Sigmoid colon (tissue), 4 donors: Measurements from ENCODE around the gene ZNF320.

Experiments used
- CTCF ChIP-seq, 4 experiments: fragments of 450-650 bp in 3 of 4; fragments of 200-600 bp in 1 of 4; IDR thresholded peaks; one replicate each; pipeline ENCODE4 v1.5.1; 2016 to 2019; ENCODE audit warnings: antibody characterized with exemption in 4 of 4, mild to moderate bottlenecking in 3 of 4, moderate library complexity in 2 of 4
- EP300 ChIP-seq, 4 donors: sonication (generic); formaldehyde crosslinking; IDR thresholded peaks; one replicate each; pipeline ENCODE4 v1.6.1; 2017; ENCODE audit warnings: antibody characterized with exemption in 4 of 4
- POLR2A ChIP-seq, 2 donors: fragments of 450-650 bp; IDR thresholded peaks; one replicate each; pipeline ENCODE4 v1.6.1; 2016; ENCODE audit warnings: antibody characterized with exemption in 2 of 2, mild to moderate bottlenecking in 2 of 2, moderate library complexity in 2 of 2
- POLR2AphosphoS5 ChIP-seq, 4 donors: sonication (generic); formaldehyde crosslinking; IDR thresholded peaks; one replicate each; pipeline ENCODE4 v1.6.1; 2017; ENCODE audit warnings: antibody characterized with exemption in 4 of 4

- TF ChIP-seq POLR2A (IDR thresholded peaks at IDR 0.05) (no peak), CTCF (IDR thresholded peaks at IDR 0.05) (no peak), EP300 (IDR thresholded peaks at IDR 0.05) (no peak), POLR2AphosphoS5 (IDR thresholded peaks at IDR 0.05) (no peak)
These were observed 851 bp downstream of the ZNF320 start for GRCh38 chr19:52896431-52897137.
